B cell (primary cell): ENCODE results near the gene PPL.
"Not testable (repeated sequence)": the region's sequence is repeated elsewhere in the genome, so short reads cannot be mapped to it uniquely, and the experiment has no call there.

Experiments
- CTCF ChIP-seq: fragments of 200-600 bp; IDR thresholded peaks from one replicate; pipeline ENCODE4 v1.8.0; 2022; ENCODE audit warnings: antibody characterized with exemption, mild to moderate bottlenecking
- EZH2 ChIP-seq: IDR thresholded peaks from 2 replicates; pipeline ENCODE4 v1.6.1; 2012; ENCODE audit warnings: borderline replicate concordance, low read depth, mild to moderate bottlenecking, moderate library complexity, low read length; ENCODE audit not compliant: insufficient read depth, poor library complexity, severe bottlenecking

GRCh38 chr16:4963527-4963926 is 26.6 kb upstream of the PPL start:
- not testable (repeated sequence) for TF ChIP-seq CTCF, EZH2
